Trophoblast cell (in vitro differentiated cells and primary cell): Measurements from ENCODE around the gene PIP5K1B.

Experiments used
- DNase-seq, 2 donors: peaks; one replicate each; pipeline ENCODE4 v3.0.0-alpha.2; 2016
- H2AFZ ChIP-seq: 2 replicates; pipeline ENCODE4 v1.6.1; 2013; ENCODE audit warnings: low read length, moderate library complexity, mild to moderate bottlenecking; ENCODE audit not compliant: insufficient read depth, poor library complexity
- H2AK5ac ChIP-seq: 2 replicates; pipeline ENCODE4 v1.6.1; 2013; ENCODE audit warnings: mild to moderate bottlenecking, low read length
- H2BK120ac ChIP-seq: 2 replicates; pipeline ENCODE4 v1.6.1; 2013; ENCODE audit warnings: low read length, mild to moderate bottlenecking, moderate library complexity; ENCODE audit not compliant: insufficient read depth, poor library complexity
- H2BK12ac ChIP-seq: 2 replicates; pipeline ENCODE4 v1.6.1; 2013; ENCODE audit warnings: mild to moderate bottlenecking, low read length, moderate library complexity
- H2BK5ac ChIP-seq: 2 replicates; pipeline ENCODE4 v1.6.1; 2013; ENCODE audit warnings: low read length, low read depth, moderate library complexity, mild to moderate bottlenecking; ENCODE audit not compliant: poor library complexity
- H3K14ac ChIP-seq: 2 replicates; pipeline ENCODE4 v1.6.1; 2013; ENCODE audit warnings: mild to moderate bottlenecking, low read length
- H3K18ac ChIP-seq: 2 replicates; pipeline ENCODE4 v1.6.1; 2013; ENCODE audit warnings: mild to moderate bottlenecking, low read length
- H3K23ac ChIP-seq: 2 replicates; pipeline ENCODE4 v1.6.1; 2013; ENCODE audit warnings: low read length
- H3K27ac ChIP-seq: 2 replicates; pipeline ENCODE4 v1.5.1; 2013; ENCODE audit warnings: low read depth, mild to moderate bottlenecking, inconsistent platforms, low read length, moderate library complexity
- H3K27me3 ChIP-seq: 2 replicates; pipeline ENCODE4 v1.6.1; 2013; ENCODE audit warnings: inconsistent platforms, mild to moderate bottlenecking, low read length, moderate library complexity; ENCODE audit not compliant: insufficient read depth
- H3K36me3 ChIP-seq, 2 experiments: 1 replicate in 1 of 2; 2 replicates in 1 of 2; pipeline ENCODE4 v1.6.1; 2013; ENCODE audit warnings: low read length in 2 of 2, mild to moderate bottlenecking in 2 of 2, moderate library complexity in 1 of 2; ENCODE audit not compliant: insufficient read depth in 2 of 2, control insufficient read depth in 1 of 2
- H3K4ac ChIP-seq: 2 replicates; pipeline ENCODE4 v1.6.1; 2013; ENCODE audit warnings: low read depth, mild to moderate bottlenecking, low read length, moderate library complexity
- H3K4me1 ChIP-seq, 2 experiments: 1 replicate in 1 of 2; 2 replicates in 1 of 2; pipeline ENCODE4 v1.6.1; 2013; ENCODE audit warnings: low read length in 2 of 2, mild to moderate bottlenecking in 2 of 2, moderate library complexity in 1 of 2; ENCODE audit not compliant: insufficient read depth in 2 of 2, control insufficient read depth in 1 of 2
- H3K4me2 ChIP-seq: 2 replicates; pipeline ENCODE4 v1.6.1; 2013; ENCODE audit warnings: inconsistent platforms, mild to moderate bottlenecking, low read length, moderate library complexity
- H3K4me3 ChIP-seq: 2 replicates; pipeline ENCODE4 v1.5.1; 2013; ENCODE audit warnings: mild to moderate bottlenecking, low read depth, low read length, inconsistent platforms
- H3K79me1 ChIP-seq: one replicate; pipeline ENCODE4 v1.6.1; 2013; ENCODE audit warnings: low read length
- H3K79me2 ChIP-seq: 2 replicates; pipeline ENCODE4 v1.6.1; 2013; ENCODE audit warnings: low read length, mild to moderate bottlenecking; ENCODE audit not compliant: control insufficient read depth, insufficient read depth, poor library complexity
- H3K9ac ChIP-seq: 2 replicates; pipeline ENCODE4 v1.6.1; 2013; ENCODE audit warnings: mild to moderate bottlenecking, low read length
- H3K9me3 ChIP-seq: 2 replicates; pipeline ENCODE4 v1.6.1; 2013; ENCODE audit warnings: low read depth, mild to moderate bottlenecking, control low read depth, inconsistent platforms, low read length; ENCODE audit not compliant: insufficient read depth
- H4K12ac ChIP-seq: 2 replicates; pipeline ENCODE4 v1.6.1; 2013; ENCODE audit warnings: low read depth, mild to moderate bottlenecking, low read length, moderate library complexity
- H4K8ac ChIP-seq: 2 replicates; pipeline ENCODE4 v1.6.1; 2013; ENCODE audit warnings: low read depth, mild to moderate bottlenecking, low read length, moderate library complexity
- H4K91ac ChIP-seq: one replicate; pipeline ENCODE4 v1.6.1; 2013; ENCODE audit warnings: low read depth, mild to moderate bottlenecking, low read length, moderate library complexity
- WGBS: extraction: QIAGEN DNeasy Blood & Tissue Kit; methylation state at CpG from one replicate; pipeline ENCODE4 v1.1.7; 2013; ENCODE audit warnings: missing lambda C conversion rate; ENCODE audit not compliant: insufficient read length, insufficient coverage; ENCODE audit errors: extremely low coverage; 5-methylcytosine and 5-hydroxymethylcytosine counted together

PIP5K1B gene

GRCh38 chr9:68755752-68756151 lies 50.7 kb downstream of the PIP5K1B start:
- Histone ChIP-seq H3K36me3 (no peaks in the 10 kb centered on the region), H3K79me2 (no peaks in the 10 kb centered on the region), H2BK120ac (no peak overlapping the region), H2BK5ac (no peak overlapping the region), H3K4me2 (no peak overlapping the region), H4K12ac (no peak overlapping the region), H2AFZ (no peak overlapping the region), H3K4ac (no peak overlapping the region), H3K27ac (no peak overlapping the region), H3K23ac (no peak overlapping the region), H3K27me3 (no peaks in the 10 kb centered on the region), H2AK5ac (no peak overlapping the region), H3K14ac (no peak overlapping the region), H3K18ac (no peak overlapping the region), H3K9me3 (no peaks in the 10 kb centered on the region), H2BK12ac (no peak overlapping the region), H4K8ac (no peak overlapping the region), H3K4me3 (no peak overlapping the region), H3K9ac (no peak overlapping the region), H4K91ac (no peak overlapping the region), H3K4me1 (no peaks in the 10 kb centered on the region), H3K79me1 (no peaks in the 10 kb centered on the region)
- no CpG with 5 or more reads among the region's 4 CpGs for WGBS
- no peak for DNase-seq

- H3K4me1 ChIP-seq: no peaks in the 10 kb centered on the region
- H3K4me2 ChIP-seq: no peak overlapping the region
- H3K79me2 ChIP-seq: no peaks in the 10 kb centered on the region
- no peak overlapping the region for H3K27ac ChIP-seq
- H3K23ac ChIP-seq: no peak overlapping the region
- H4K12ac ChIP-seq: no peak overlapping the region
- H4K8ac ChIP-seq: no peak overlapping the region
- H3K27me3 ChIP-seq: no peaks in the 10 kb centered on the region
- no peak overlapping the region for H3K18ac ChIP-seq
- no peaks in the 10 kb centered on the region for H3K9me3 ChIP-seq
- no peak overlapping the region for H2AFZ ChIP-seq
- no peak overlapping the region for H2BK5ac ChIP-seq
- no peak overlapping the region for H3K4me3 ChIP-seq
- no peak overlapping the region for H2BK120ac ChIP-seq
- no peak overlapping the region for H3K4ac ChIP-seq
- no peak overlapping the region for H4K91ac ChIP-seq
- no peak overlapping the region for H2BK12ac ChIP-seq
- H3K36me3 ChIP-seq: no peaks in the 10 kb centered on the region
- no peak for DNase-seq
- no CpG with 5 or more reads among the region's 2 CpGs for WGBS
- no peak overlapping the region for H3K9ac ChIP-seq
- no peak overlapping the region for H3K14ac ChIP-seq
- no peak overlapping the region for H2AK5ac ChIP-seq
- no peaks in the 10 kb centered on the region for H3K79me1 ChIP-seq
Measured at GRCh38 chr9:68759981-68760673, 55.1 kb downstream of the PIP5K1B start.

- no peak overlapping the region for H3K4me3 ChIP-seq
- H3K4ac ChIP-seq: no peak overlapping the region
- no peak overlapping the region for H2BK12ac ChIP-seq
- H2BK120ac ChIP-seq: no peak overlapping the region
- no peak overlapping the region for H3K18ac ChIP-seq
- no peaks in the 10 kb centered on the region for H3K9me3 ChIP-seq
- WGBS: no CpG with 5 or more reads among the region's 2 CpGs
- H4K91ac ChIP-seq: no peak overlapping the region
- H2BK5ac ChIP-seq: no peak overlapping the region
- no peak overlapping the region for H3K4me2 ChIP-seq
- no peaks in the 10 kb centered on the region for H3K4me1 ChIP-seq
- no peak overlapping the region for H2AFZ ChIP-seq
- no peak overlapping the region for H3K9ac ChIP-seq
- H2AK5ac ChIP-seq: no peak overlapping the region
- no peaks in the 10 kb centered on the region for H3K36me3 ChIP-seq
- H4K8ac ChIP-seq: no peak overlapping the region
- no peak overlapping the region for H3K23ac ChIP-seq
- H3K27me3 ChIP-seq: no peaks in the 10 kb centered on the region
- no peak overlapping the region for H3K27ac ChIP-seq
- no peaks in the 10 kb centered on the region for H3K79me2 ChIP-seq
- H3K14ac ChIP-seq: no peak overlapping the region
- no peaks in the 10 kb centered on the region for H3K79me1 ChIP-seq
- no peak overlapping the region for H4K12ac ChIP-seq
- no peak for DNase-seq
Measured at GRCh38 chr9:68760674-68761333, 55.8 kb downstream of the PIP5K1B start.

- no peak overlapping the region for H3K4ac ChIP-seq
- H4K12ac ChIP-seq: no peak overlapping the region
- no CpG with 5 or more reads among the region's 4 CpGs for WGBS
- H2BK120ac ChIP-seq: no peak overlapping the region
- no peak for DNase-seq
- no peaks in the 10 kb centered on the region for H3K79me1 ChIP-seq
- no peak overlapping the region for H2BK5ac ChIP-seq
- no peak overlapping the region for H3K4me3 ChIP-seq
- H3K4me1 ChIP-seq: no peaks in the 10 kb centered on the region
- no peak overlapping the region for H3K18ac ChIP-seq
- no peak overlapping the region for H2BK12ac ChIP-seq
- no peaks in the 10 kb centered on the region for H3K79me2 ChIP-seq
- no peak overlapping the region for H4K91ac ChIP-seq
- no peak overlapping the region for H3K27ac ChIP-seq
- no peak overlapping the region for H3K23ac ChIP-seq
- H3K27me3 ChIP-seq: no peaks in the 10 kb centered on the region
- H2AK5ac ChIP-seq: no peak overlapping the region
- H3K9me3 ChIP-seq: no peaks in the 10 kb centered on the region
- no peak overlapping the region for H3K9ac ChIP-seq
- no peak overlapping the region for H3K14ac ChIP-seq
- no peaks in the 10 kb centered on the region for H3K36me3 ChIP-seq
- H2AFZ ChIP-seq: no peak overlapping the region
- no peak overlapping the region for H4K8ac ChIP-seq
- no peak overlapping the region for H3K4me2 ChIP-seq
Measured at GRCh38 chr9:68762570-68762969, 57.5 kb downstream of the PIP5K1B start.
